CD4-positive, alpha-beta T cell treated with Interleukin-21 for 1 hour (primary cell): Measurements from ENCODE around the gene UPP2.

Experiments used
- DNase-seq: peaks from one replicate; pipeline ENCODE4 v3.0.0-alpha.2; 2020

The UPP2 gene

DNA sequence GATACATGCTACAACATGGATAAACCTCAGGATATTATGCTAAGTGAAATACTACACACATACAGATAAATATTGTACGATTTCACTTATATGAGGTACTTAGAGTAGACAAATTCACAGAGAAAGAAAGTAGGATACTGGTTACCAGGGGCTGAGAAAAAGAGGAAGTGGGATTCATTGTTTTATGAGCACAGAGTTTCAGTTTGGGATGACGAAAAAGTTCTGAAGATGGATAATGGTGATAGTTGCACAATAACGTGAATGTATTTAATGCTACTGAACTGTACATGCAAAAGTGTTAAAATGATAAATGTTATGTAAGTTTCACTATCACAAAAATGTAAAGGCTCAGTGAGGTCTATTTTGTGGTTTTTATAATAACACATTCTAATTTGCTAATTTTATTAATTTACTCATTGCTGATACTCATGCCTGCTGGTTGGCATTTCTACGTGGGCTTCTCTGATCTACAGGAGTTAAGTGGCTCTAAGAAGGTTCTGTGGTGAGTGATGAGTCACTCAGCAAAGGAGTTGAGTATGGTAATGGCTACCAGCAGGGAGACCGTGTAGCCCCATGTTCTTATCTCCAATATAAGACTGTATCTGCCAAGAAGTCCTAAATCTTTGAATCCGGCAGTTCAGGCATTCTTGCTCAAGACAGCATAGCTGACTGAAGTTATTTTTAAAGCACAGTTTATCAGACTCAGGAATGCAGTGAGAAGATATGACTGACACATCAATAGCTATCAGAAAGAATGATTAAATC is 41.1 kb downstream of the UPP2 start:
- no peak for DNase-seq

- DNase-seq = no peak
Observed at GRCh38 chr2:158143703-158144360, 42.2 kb downstream of the UPP2 start.

DNA sequence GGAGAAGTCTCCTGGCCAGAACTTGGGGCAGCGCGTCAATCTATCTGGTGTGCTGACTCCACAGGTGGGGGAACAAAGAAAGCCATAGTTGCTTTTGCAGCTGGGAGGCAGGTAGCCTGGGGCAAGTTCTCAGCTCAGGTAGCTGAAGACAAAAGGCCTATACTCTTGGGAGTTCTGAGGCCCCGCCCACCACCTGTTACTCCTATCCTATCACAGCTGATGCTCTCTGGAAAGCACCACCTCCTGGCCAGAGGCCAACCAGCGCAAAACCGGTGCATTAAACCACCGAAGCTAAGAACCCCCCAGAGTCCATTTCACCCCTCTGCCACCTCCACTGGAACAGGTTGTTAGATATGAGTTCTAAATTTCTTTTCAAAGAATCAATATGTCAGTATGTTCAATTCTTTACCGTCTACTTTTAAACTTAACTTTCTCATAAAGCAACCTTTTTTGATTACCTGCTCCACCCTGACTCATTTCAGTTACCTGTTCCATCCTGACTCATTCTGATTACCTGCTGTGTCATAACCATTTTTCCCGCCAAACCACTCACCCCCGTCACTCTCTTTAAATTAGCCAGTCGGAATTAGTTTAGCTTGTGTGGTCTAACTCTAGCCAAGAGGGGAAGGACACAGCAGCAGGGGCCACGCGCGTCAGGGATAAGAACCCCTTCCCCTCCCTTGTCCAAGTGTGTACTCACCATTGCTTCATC is 43.4 kb downstream of the UPP2 start:
- no peak for DNase-seq

DNA sequence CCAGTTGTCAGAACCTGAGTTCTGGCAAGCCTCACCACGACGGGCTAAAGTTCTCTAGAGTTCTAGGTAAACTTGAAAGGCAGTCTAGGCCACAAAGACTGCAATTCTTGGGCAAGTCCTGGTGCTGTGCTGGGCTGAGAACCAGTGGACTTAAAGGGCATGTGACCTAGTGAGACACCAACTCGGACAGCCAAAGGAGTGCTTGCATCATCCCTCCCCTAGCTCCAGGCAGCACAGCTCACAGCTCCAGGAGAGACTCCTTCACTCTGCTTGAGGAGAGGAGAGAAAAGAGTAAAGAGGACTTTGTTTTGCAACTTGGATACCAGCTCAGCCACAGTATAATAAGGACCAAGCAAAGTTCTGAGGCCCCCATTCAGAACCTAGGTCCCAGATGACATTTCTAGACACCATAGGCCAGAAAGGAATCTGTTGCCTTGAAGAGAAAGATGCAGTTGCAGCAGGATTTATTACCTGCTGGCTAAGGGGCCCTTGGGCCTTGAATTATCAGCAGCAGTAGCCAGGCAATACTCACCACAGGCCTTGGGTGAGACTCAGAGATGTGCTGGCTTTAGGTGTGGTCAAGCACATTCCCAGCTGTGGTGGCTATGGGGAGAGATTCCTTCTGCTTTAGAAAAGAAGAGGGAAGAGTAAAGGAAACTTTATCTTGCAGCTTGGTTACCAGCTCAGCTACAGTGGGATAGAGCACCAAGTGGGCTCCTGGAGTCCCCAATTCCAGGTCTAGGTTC is 51.8 kb downstream of the UPP2 start:
- no peak for DNase-seq

DNA sequence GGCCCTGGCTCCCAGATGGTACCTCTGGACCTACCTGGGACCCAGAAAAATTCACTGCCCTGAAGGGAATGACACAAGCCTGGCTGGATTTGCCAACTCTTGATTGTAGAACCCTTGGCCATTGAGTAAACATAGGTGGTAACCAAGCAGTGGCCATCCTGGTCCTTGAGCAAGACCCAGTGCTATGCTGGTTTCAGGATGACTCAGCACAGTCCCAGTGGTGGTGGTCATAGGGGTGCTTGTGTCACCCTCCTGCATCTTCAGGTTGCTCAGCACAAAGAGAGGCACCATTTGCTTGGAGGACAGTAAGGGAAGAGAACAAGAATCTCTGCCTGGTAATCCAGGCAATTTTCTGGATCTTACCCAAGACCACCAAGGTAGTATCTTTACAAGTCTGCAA is 52.9 kb downstream of the UPP2 start:
- DNase-seq = no peak

GRCh38 chr2:158172719-158173118 is 71.0 kb downstream of the UPP2 start:
- no peak for DNase-seq

DNA sequence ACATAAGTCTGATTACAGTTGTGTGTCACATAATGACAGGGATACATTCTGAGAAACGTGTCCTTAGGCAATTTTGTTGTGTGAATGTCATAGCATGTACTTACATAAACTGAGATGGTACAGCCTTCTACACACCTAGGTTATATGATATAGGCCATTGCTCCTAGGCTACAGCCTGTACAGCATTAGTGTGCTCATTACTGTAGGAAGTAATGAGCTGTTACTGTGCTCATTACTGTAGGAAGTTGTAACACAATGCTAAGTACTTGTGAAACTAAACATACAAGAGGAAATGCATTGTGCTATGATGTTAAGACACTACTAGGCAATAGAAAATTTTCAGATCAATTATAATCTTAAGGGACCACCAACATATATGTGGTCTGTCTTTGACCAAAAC is 72.8 kb downstream of the UPP2 start:
- no peak for DNase-seq

GRCh38 chr2:158174956-158175355 is 73.3 kb downstream of the UPP2 start:
- no peak for DNase-seq

DNA sequence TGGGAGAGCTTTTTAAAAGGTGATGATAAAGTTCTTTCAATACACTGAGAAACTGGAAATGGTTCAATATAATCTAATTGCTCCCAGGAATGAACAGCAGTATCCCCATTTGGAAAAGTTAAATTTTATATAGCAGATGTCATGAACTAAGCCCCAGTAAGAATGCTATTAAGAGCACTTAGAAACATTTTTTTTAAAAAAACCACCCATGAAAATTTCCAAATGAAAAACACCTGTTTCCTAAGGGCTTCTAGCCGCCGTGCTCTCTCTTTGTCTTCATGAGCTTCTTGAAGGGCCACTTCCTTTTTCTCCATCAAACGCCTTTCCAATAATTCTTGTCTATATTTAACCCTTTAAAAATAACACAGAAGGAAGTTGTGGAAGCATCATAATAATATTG is 77.0 kb downstream of the UPP2 start:
- no peak for DNase-seq

GRCh38 chr2:158179660-158180059 is 78.0 kb downstream of the UPP2 start:
- DNase-seq = no peak

DNA sequence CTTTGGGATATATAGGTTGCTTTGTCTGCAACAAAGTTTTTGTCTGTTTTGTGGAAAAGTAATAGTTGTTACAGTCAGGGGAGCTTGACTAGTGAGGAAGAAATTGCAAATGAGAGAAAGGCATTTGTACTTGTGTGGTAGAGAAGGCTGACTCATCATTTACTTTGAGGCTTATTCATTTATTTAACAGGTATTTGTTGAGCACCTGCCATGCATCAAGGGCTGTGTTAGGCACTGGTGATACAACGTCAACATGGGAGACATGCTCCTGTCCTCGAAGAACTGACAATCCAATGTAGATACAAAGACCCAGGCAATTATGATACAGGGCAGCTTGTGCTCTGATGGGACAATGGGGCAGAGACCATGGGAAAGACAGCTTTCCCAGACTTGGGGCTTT is 79.5 kb downstream of the UPP2 start:
- DNase-seq = no peak

GRCh38 chr2:158182676-158183295 is 81.1 kb downstream of the UPP2 start:
- no peak for DNase-seq

DNA sequence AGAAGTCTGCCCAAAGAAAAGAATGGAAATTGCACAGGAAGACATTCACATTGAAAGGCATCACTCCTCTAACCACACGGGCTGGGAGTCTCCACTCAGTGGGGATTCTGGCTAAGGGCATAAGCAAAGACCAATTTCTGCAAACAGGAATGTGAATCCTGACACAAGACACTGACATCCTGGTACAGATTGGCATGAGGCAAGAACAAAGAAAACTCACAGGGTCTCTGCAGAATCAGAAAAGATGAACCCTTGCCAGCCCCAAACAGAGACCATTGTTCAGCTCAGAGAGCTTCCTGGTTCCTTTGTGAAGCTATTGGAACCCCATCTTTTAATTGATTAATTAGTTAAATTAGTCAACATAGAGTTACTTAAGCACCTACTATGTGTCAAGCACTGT is 82.3 kb downstream of the UPP2 start:
- no peak for DNase-seq

DNA sequence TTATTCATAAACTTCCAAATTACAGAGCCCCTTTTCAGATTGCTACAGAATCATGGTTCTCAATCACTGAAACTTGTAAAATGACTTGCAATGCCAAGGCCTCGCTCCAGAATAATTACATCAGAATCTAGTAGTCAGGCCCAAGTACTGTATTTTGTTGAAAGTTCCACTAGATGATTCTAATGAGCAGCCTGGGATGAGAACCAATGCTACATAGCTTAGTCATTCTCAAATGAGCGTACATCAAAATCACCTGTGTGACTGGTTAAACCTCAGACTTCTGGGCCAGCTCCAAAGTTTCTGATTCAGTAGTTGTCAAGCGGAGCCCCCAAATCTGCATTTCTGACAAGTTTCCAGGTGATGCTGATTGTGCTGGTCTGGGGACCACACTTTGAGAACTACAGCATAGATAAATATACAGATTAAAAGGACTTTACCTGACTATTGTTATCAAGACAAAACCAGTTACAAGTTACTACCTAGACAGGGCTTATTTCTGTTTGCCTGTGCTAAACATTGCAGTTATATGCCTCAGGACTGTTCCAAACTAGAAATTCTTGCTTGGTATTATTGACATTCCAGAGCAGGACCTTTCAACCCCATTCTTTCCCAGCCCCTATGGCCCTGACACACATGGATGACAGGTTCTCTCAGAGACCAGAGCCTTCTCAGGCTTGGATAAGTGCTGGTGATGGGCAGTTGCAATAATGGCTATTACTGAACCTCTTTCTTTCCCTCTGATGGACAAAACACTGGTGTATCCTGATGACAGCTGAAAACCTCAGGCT is 83.1 kb downstream of the UPP2 start:
- no peak for DNase-seq
